Measurements from ENCODE around the gene PACSIN2.

The PACSIN2 gene

GRCh38 chr22:42901790-42902508 lies 113.0 kb downstream of the PACSIN2 start:
- no peak for DNase-seq

DNA sequence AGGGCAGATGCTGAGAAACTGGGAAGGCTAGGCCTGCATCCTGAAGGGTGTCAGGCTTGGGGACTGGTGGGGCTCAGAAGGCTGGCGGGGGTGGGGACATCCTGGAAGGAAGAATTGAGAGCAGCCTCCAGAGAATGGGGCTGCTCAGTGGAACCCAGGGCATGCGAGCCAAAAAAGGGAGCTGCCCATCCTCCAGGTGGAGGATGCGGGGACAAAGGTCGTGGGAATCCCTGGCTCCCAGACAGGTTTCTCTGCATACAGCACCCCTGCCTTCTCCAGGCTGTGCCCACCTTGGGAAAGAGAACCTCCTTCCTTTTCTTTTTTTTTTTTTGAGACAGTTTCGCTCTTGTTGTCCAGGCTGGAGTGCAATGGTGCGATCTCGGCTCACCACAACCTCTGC lies 117.0 kb downstream of the PACSIN2 start:
- no peak for DNase-seq

DNA sequence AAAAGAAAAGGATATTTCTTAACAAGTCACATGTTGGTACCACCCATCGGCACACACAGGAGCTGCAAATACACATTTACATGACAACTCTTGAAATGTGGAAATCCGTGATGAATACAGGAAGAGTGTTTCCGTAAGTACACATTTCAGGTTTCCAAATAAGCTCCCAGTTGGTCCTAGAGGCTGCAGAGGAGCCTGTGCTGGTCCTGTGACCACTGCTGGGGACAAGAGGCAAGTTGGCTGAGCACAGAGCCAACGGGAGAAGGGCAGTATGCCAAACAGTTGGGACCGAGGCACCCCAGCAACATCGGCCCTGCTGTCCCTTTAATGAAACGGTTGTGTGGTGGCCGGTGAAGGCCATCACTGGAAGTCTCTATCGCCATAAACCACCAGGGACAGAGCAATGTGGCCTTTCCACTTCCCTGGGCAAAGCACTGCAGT lies 119.4 kb downstream of the PACSIN2 start:
- DNase-seq: no peak

DNA sequence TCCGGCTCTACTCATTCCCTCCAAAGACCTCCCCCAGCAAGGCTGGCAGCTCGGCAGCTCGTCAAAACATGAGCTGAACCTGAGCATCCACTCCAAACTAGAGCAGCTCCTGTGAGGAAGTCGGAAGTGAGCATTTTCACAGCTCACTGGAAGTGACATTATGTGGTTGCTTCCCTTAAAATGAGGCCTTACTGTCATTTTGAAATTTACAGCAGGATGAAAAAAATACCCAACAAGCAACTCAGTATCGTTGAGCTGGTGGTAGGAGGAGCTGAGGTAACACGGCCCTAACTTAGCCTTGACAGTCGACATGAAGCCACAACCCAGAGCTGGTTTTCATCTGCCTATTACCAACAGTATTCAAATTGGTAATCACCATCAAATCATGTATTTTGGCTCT lies 119.9 kb downstream of the PACSIN2 start:
- no peak for DNase-seq

DNA sequence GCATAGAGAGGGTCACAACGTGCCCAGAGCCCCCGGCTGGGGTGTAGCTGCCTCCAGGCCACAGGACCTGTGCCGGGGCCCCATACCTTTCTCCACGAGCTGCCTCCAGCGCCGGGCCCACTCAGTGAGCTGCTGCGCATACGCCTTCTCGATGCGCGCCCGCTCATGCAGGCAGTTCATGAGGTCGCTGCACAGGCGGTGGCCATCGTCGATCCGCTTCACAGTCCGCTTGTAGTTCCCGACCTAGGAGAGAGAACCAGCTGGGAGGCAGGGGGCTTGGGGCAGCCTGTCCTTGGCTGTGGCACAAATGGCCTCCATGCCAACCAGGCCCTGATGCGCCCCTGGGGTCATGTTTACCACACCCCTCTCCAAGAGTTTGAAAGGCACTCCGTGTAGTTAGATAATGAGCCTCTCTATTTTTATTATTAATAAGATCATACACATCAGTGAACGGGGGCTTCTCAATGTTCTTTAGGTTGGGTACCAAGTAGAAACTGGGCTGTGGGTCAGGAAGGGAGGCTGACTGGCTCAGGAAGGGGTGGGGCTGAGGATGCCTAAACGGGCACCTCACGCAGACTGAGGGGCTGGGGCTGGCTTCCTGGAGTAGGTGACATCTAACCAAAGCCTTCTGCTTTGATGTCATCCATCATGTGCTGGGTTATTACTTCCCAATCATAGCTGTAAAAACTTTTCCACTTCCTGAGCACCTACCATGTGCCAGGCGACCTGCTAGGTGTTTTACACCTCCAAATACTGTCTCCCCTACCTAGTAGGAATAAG lies 121.4 kb downstream of the PACSIN2 start:
- DNase-seq: no peak

DNA sequence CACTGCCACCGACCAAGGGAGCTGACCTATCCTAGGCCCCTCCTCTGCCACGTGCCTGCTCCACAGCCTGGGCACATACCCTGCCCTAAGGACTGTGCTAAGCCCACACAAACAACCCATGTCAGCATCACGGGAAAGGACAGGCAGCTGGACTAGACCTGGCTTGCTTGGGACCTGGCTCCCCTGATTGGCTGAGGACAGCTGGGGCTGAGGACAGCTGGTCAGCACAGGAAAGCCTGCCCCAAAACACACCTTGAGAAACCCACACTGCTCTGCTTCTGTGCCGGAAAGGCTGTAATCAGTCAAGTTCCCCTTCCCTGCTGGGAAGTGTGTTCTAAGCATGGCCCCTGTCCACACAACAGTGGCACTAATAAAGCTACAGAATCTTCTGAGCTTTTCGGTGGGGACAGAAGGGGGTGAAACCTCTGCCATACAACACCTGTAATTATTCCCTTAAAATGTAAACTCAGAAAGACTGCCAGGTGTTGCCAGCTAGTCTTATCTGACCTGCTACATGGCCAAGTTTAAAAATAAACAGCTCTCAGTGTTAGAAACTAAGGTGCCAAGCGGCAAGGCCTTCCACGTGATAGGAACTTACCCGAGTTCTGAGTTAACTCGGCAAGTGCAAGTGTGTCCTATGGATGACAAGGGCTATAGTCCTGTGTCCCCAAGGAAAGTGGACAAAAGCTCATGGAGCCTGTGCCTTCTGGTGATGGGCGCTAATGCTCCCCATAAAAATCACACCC lies 122.2 kb downstream of the PACSIN2 start:
- DNase-seq: no peak

GRCh38 chr22:42892156-42892555 lies 122.8 kb downstream of the PACSIN2 start:
- DNase-seq: no peak

DNA sequence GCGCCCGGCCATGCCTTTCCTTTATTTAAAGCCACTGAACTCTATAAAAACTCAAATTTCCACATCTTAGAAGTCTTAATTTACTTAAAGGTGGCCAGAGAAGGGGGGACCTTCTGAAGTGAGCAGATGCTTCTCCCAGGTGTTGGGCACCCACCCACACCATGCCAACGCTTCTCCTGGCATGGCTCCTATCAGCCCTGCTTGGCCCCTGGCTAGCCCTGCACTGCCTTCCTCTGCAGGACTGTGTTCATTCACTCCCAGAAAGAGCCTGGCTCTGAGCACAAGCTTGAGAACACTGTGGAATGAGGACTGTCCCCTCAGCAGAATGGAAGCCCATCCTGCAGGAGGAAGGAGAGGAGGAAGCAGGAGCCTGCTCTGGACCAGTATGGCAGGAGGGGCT lies 123.3 kb downstream of the PACSIN2 start:
- no peak for DNase-seq

DNA sequence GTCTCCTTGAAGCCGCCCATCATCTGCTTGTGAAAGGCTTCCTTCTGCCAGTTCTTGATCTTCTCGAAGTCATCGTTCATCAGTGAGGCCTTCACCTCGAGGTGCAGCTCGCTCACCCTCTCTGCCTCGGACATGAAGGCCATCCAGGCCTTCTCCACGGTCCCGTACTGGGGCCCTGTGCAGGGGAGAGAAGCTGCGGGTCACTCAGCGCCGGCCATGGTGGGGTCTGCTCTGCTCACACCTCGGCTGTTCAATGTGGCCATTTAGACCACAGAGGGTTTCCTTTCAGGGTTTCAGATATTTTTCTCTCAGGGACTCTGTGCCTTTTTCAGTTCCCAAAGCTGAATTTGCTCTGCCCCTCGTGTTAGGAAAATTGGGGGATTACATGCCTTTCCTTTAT lies 123.9 kb downstream of the PACSIN2 start:
- DNase-seq: no peak

GRCh38 chr22:42889304-42889703 lies 125.6 kb downstream of the PACSIN2 start:
- no peak for DNase-seq

DNA sequence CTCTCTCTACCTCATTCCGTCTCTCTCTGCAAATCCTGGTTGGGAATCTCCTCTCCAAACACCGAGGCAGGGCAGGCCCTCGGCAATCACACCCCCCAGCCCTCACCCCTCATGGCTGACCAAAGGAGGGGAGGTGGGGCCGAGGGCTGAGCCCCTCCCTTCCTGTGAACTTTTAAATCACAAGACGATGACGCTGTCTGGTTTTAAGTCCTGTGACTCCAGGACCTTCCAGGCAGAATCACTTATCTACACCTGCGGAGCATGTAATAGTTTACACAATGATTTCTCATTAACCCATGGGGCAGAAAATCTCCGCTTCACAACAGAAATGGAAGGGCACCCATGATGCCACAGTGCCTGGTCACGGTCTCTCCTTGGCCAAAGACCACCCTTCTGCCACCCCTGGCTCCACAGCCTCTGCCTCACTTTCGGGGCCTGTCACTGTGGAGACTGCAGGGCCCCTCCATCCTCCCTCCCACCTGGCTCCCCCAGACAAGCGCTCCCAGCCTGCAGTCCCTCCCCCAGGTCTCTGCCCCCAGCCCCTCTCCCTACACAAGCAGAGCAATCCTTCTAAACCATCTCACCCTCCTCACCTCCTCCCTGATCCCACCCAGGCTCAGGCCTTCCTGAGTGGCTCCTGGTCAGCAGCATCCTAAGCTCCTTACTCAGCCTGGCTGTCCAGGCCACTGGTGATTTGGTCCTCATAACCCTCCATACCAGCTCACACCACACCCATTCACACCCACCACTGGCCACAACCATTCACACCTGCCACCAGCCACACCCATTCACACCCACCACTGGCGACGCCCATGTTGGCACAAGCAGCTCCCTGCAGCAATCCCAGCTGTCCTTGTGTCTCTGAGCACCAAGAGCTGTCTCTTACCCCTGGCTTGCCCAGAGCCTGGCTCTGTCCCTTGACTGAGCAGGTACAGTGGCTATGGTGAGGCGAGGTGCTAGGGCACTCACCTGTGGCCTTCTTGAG lies 127.1 kb downstream of the PACSIN2 start:
- no peak for DNase-seq

GRCh38 chr22:42887120-42887519 lies 127.8 kb downstream of the PACSIN2 start:
- DNase-seq: no peak

- no peak for DNase-seq
Observed at GRCh38 chr22:42885446-42885845, 129.5 kb downstream of the PACSIN2 start.

DNA sequence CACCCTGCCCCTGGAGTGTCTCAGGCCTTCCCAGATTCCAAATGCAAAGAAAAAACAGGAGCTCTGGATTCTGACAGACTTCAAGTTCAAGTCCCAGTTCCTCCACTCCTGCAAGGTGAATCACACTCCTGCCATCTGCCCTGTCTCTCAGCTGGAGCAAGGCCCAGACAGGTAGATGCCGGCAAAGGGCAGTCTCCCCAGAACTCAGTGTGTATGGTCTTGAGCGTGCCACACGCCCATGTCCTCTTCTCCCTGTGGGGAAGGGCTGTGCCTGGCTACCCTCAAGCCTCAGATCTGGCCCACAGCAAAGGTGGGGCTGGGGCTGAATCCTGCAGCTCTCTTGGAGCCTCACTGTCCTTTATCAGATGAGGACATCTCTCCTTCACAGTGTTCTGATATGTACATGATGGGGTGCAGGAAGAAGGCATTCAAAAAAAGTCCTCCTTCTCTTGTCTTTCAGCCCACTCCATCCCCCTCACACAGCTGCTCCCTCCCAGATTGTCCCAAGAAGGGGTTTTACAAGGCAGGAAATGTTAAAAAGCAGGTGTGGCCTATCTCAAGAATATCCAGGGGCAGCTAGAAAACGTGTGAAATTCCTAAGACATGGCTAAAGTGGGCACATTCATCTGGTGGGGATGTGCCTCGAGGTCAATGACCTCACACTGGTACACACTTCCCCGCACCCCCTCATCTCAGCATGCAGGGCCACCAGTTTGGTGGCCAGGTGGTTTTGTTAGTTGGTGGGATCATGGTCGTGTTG lies 130.2 kb downstream of the PACSIN2 start:
- no peak for DNase-seq

- no peak for DNase-seq
Observed at GRCh38 chr22:42883970-42884369, 131.0 kb downstream of the PACSIN2 start.

GRCh38 chr22:42883121-42883520 lies 131.8 kb downstream of the PACSIN2 start:
- DNase-seq: no peak

DNA sequence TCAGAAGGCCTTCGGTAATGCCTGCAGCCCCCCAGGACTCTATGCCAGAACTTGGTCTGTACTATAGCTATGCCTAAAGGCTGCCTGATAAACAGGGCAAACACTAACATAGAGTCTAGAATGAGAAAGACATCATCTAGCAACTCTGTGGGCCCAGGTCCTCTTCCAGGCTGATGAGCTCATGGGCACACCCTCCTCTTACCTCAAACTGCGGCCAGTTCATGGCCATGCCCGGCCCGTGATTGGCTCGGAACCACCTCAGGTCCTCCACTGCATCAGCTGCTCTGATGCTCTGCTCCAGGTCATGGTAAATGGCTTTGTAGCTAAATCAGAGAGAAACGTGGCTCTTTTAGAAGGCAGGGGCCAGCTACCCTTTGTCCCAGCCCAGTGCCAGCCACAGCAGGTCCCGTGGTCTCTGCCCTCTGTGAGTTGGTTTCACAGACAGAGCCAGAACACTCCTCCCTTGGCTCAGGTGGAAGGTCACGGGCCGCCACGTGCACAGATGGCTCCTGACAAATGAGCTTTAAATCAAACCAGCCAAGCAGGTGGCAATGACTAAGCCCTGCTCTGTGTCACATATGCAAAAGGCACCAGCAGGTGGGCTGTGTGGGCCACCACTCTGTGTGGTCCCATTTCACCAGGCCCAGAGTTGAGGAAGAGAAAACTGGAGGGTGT lies 132.8 kb downstream of the PACSIN2 start:
- DNase-seq: no peak

- DNase-seq: no peak
Observed at GRCh38 chr22:42881298-42881697, 133.7 kb downstream of the PACSIN2 start.

- no peak for DNase-seq
Observed at GRCh38 chr22:42880815-42881214, 134.1 kb downstream of the PACSIN2 start.

DNA sequence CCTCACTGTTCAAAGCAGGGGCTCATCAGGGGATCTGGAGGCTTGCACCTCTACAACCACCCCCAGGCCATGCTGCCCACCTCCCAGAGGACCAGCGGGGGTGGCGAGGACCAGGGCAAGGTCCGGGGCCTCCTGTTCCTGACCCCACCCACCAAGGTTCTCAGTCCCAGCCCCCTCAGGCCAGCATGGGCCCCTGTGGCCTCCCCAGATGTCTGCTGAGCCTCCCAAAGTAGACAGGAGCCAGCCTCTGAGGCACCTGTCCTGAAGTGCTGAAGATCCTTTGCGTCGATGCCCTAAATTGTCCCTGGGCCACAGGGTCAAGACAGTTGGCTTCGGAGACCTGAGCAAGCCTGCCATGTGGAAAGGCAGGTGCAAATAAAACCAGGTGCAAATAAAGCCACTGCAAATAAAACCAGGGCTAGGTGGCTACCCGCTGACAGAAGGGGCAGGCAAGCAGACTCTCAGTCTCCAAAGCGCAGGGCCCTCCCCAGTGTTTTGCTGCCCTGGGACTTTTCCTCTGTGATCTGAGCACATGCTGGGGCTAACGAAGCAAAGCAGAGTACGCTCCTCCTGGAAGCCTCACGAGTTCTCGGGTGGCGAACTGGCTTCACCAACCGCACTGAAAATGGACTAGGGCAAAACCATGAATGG lies 135.5 kb downstream of the PACSIN2 start:
- no peak for DNase-seq

Measured in activated CD4-positive, alpha-beta T cell treated with anti-CD3 and anti-CD28 coated beads for 1 hour (primary cell).